ENCODE data around the gene SLC23A2.
"Not testable (repeated sequence)": the region's sequence is repeated elsewhere in the genome, so short reads cannot be mapped to it uniquely, and the experiment has no call there.

SLC23A2 gene

DNA sequence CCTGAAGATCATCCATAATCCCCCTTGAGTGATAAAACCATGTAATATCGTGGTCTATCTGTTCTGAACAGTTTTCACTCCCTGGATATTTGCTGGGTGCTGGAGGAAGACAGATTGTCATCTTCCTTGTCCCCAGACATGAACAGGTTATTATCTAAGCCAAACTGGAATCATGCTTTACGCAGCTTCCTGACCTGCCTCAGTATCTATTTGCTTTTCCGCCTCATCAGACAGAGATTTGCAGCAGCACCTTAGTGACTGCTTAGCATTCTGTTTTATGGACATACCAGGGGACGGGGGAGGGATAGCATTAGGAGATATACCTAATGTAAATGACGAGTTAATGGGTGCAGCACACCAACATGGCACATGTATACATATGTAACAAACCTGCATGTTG lies 124.6 kb downstream of the SLC23A2 start:
- no peak for DNase-seq (ENCODE audit: low read depth in 2 of 2)

DNA sequence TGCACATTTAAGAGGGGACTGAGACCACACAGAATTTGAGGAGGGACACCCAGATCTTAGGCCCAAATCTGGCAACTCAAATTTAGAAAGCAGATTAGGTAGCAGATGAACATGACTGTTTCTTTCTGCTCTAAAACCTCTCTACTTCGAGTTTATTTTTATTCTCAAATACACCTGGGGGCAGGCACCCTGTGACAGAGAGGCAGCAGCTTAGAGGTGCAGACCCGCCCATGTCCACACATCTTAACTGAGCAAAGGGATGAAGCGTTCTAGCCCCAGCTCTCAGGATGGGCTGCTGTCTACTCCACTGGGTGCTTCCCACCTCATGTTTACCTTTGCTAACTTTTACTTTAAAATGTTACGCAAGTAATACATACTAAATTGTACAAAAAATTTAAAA lies 125.0 kb downstream of the SLC23A2 start:
- no peak for DNase-seq (ENCODE audit: low read depth in 2 of 2)

DNA sequence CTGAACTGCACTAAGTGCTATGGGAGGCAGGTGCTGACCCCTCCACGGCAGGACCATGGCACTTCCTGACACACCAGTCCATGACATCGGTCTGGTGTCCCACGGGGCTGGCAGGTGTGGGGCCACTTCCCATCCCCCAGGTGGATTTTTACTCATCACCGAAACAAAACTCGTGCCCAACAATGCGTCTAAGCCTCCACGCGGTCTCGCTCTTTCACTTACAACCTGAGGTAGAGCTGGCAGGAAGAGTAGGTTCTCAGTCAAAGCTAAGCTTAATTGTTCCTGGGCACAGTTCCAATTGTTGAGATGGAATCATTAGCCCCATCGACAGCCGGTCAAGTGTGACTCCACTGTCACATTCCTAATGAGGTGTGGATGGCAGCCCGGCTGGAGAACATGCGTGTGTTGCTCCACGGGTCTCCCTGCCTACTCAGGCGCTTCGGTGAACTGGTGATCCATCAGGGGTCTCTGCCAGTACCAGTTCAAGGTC lies 125.7 kb downstream of the SLC23A2 start:
- no peak for DNase-seq (ENCODE audit: low read depth in 2 of 2)

DNA sequence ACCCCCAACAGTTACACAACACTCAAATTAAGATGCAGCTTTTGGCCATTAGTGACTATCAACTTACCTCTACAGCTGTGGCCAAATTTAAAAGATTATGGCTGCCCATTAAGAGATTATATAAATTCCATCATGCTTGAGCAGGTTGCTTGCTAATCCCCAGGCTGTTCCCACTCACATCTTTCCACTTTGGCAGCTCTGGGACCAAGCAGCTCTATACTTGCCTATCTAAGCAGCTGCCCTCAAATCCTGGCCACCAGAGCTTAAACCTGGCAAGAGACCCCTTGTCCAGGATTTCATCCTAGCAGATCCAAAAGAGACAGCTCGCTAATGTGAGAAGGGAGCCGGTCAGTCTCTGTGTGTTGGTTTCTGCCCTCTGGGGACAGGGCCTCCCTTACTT lies 127.9 kb downstream of the SLC23A2 start:
- no peak for DNase-seq (ENCODE audit: low read depth in 2 of 2)

DNA sequence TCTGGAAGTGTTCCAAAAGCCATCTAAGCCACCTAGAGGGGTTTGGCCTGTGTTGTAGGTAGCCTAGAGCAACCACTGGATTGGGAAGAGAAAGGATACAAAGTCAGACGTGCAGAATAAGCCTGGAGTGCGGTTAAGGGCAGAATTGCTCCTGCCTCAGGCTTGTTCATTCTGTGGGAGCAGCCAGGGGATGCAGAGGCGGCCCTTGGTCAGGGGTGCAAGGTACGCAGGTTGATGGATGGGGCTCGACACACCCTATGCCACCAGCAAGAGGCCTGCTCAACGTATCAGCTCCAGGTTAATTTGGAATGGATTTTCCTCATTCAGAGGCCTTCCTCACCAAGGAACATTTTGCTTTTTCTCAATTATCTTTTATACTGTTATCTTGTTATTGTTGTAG lies 129.8 kb downstream of the SLC23A2 start:
- no peak for DNase-seq (ENCODE audit: low read depth in 2 of 2)

DNA sequence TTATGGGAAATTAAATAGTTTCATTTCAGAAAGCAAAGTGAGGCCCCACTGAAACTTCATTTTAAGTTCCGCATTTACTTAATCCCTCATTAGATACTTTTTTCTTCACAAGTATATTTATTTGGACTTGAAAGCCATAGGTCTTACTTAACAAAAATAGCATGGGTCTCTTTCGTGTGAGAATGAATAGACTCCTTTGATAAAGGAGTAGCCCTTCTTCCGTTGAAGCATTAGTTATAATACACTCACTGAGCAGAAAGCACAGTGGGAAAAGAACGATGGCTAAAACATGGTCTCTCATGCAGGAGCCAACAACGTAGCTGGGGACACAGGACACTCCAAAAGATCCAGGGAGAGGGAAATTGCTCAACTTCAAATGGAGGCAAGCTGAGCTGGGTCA lies 130.4 kb downstream of the SLC23A2 start:
- DNase-seq (ENCODE audit: low read depth in 2 of 2), result no peak

DNA sequence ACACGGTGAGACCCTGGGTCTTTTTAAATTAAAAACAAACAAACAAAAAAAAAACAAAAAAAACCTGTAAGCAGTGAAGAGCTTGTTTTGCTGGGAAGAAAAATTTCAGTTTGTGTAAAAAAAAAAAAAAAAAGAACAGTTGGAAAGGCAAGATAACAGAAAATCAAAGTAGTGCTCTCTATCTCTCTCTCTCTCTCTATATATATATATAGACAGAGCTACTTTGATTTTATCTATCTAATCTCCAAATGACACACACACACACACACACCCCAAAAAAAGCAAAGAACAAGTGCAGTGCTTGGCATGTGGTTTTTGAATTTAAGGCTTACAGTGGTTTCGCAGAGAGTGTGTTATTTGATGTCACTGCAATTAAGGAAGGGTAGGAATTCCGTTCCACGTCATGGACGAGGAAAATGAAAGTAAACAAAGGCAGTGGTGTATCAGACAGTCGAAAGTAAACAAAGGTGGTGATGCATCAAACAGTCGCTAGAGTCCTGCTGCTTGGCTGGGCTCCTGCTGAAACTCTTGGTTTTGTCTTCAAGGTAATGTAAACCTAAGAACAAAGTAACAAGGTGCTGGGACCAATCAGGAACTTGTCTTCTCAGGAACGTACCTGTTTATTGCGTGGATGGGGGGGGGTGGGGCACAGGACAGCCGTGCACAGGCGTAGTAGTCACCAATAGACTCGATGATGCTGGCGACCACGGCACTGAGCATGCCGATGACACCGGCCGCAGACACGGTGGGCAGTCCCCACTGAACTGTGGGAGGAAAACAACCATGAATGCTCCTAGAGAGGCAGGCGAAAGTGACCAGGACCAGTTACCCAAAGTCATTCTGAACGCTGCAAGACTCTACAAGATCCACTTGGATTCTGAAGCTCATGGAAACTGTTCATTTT lies 131.8 kb downstream of the SLC23A2 start:
- no peak for DNase-seq (ENCODE audit: low read depth in 2 of 2)

DNA sequence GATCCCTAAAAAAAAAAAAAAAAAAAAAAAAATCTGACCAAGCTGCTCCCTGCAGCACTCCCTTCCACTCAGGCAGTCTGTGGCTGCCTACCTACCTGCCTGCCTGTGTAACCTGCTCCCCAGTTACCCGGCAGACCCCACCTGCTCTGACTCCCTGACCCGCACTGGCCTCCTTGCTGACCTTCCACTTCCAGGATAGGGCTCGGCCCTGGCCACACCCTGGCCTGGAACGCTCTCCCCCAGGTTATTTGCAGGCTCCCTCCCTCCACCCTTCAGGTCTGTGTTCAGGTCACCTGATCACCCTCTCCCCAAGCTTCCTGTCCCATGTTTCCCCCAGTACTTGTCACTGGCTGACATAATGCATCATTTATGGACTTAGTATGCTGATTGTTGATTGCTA lies 134.3 kb downstream of the SLC23A2 start:
- no peak for DNase-seq (ENCODE audit: low read depth in 2 of 2)

DNA sequence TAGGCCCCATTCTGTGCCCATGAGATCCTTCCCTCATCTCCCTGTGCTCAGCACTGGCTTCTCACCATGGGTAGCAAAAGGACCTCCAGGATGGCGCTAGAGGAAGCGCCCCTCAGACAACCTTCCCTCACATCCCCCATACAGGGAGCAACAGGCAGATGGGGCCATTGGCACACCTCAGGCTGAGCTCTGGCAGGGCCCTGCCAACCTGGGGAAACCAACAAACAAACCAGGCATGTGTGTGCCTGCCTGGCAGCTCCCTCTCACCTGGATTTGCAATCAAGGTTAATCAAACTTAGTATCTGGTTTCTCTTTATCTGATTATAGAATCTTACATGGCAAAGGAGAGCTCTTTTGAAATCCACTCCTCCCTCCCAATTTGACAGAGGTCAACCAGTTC lies 134.9 kb downstream of the SLC23A2 start:
- no peak for DNase-seq (ENCODE audit: low read depth in 2 of 2)

DNA sequence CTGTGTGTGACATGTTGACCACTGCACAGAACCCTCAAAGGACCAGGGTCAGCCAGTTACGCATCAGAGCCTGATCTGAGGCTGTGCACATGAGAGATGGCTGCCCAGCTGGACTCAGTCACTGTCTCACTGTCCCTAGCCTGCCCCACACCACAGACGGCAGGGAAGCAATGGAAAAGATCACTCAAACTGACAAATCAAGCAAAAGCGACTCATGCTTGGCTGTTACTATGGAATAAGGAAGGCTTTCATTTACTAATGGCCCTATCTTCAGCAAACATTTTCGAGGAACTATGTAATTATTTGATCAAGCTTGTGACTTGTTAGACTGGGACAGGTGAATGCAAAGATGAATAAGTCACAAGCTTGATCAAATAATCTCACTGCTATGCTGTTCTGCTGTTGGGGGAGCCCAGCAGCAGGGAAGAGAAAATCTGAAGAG lies 137.0 kb downstream of the SLC23A2 start:
- DNase-seq (ENCODE audit: low read depth in 2 of 2), result no peak

DNA sequence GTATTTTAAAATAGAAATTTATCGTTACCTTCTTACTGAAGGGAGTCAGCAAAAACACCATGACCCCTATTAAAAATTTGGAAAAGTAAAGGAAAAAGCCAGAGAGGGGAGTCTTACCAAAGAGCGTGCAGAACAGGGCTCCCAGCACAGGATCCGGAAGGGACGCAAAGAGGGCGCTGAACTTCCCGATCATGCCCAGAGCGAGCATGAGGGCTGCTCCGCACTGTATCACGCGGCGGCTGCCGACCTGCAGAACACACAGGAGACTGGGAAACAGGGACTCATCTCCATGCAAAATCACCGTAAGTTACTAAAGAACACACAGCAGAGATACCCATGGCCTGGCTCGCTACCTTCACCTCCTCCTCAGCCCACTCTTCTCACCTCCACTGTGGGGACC lies 138.6 kb downstream of the SLC23A2 start:
- no peak for DNase-seq (ENCODE audit: low read depth in 2 of 2)

DNA sequence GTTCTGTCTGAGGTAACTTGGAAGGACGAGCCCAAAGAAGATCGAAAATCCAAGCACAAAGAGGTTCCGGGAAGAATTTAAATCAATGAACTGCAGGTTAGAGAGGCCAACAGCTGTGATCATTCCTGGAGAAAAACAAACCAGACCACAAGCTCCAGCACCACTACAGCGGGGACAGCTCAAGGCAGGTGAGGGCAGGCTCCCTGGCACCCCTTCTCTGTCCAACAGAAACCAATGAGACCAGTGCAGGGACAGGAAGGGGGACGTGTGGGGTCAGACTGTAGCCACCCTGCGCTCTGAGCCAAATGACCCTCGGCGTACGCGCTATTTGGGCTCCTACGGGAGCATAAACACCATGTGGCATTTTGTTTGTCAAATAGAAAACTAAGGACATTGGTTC lies 139.3 kb downstream of the SLC23A2 start:
- DNase-seq (ENCODE audit: low read depth in 2 of 2), result no peak

DNA sequence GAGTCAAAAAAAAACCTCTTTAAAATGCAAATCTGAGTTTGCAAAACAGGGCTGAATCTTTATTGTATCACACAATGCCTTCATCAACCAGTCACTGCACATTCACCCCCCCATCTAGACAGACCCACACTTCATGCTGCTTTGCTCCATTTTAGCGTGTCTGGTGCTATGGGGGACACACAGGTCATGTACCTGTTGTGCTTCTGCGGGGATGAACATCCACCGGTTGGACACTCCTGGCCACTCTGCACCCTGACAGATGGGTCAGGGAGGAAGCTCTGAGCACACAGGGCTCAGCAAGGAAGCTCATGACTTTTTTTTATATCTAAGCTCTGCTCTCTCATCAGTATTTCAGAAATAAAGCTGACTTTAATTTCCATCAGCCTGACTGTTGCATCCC lies 143.3 kb downstream of the SLC23A2 start:
- no peak for DNase-seq (ENCODE audit: low read depth in 2 of 2)

DNA sequence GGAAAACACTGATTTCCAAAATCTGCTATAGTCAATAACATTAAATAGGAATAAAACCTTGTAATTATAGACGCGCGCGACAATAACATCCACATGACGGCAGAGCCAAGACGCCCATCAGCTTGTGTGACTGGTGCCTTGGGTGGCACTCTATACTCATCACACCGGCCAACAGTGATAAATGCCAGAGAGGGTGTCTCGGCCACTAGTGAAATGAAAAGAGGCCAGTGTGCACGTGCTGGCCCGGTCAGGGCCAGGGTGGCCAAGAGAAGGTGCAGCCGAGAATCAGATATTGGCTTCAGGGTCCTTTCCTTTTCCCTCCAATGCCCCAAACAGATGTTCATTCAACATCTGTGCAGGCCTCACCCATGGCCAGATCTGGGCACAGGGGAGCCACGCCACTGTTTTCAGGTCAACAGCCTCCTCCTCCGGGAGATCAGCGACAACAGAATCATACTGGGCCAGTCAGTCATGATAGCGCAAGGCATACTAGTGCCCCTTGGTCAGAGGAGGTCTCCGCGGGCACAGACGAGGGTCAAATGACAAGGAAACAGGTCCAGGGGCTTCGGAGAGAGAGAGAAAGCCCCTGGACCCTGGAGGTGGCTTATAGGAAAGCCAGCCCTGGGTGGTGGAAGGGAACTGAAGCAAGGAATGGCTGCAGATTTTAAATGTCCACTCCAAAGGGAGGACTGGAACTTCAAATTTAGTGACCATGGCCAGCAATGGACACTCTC lies 145.1 kb downstream of the SLC23A2 start:
- no peak for DNase-seq (ENCODE audit: low read depth in 2 of 2)

DNA sequence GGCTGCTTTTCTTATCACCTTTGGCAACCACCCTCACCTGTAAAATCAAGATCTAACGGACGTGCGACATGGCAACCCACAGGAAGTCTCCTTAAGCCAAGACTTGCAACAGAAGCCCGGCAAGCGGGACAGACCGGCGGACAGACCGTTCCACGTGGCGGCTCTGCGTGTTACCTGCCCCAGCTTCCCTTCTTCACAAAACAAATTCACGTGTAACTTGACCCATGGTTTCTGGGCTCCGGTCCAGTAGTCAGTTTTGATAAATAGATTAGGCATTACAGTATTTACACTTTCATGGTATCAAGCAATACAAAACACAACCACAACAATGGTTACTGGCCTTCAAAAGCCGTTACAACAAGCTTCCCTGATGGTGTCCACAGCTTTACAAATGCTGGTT lies 145.8 kb downstream of the SLC23A2 start:
- DNase-seq (ENCODE audit: low read depth in 2 of 2), result no peak

DNA sequence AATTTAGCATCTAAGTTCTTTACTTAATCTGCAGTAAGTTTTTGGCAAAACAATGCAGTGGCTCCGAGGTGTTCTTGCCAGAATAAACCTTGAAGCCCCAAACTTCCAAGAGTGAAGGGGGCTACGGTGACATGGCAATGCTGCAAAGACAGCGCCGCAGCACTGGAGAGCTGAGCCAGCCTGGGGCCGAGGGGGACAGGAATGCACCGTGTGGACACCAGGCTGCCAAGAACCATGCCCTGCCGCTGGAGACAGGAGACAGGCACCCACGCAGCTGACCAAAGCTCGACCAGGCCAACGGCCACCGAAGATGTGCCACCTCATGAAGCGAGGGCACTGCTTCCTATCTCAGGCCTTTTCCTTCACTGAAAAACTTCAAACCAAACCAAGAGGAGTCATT lies 146.2 kb downstream of the SLC23A2 start:
- DNase-seq (ENCODE audit: low read depth in 2 of 2), result no peak

DNA sequence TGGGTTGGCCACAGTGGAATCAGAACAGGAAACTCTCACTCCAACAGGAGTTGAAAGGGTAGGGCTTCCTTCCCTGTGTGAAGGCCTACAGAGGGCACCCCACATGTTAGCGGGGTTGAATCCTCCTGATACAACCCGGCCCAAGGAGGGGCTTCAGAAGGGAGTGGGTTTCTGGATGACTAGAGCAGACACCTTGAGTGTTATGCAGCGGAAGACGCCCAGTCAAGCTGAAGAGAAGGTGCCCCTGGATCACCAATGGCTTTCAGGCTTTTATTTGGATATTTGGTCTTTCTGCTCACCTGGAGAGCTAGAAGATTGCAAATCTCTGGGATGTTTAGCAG lies 146.8 kb downstream of the SLC23A2 start:
- DNase-seq (ENCODE audit: low read depth in 2 of 2), result no peak

DNA sequence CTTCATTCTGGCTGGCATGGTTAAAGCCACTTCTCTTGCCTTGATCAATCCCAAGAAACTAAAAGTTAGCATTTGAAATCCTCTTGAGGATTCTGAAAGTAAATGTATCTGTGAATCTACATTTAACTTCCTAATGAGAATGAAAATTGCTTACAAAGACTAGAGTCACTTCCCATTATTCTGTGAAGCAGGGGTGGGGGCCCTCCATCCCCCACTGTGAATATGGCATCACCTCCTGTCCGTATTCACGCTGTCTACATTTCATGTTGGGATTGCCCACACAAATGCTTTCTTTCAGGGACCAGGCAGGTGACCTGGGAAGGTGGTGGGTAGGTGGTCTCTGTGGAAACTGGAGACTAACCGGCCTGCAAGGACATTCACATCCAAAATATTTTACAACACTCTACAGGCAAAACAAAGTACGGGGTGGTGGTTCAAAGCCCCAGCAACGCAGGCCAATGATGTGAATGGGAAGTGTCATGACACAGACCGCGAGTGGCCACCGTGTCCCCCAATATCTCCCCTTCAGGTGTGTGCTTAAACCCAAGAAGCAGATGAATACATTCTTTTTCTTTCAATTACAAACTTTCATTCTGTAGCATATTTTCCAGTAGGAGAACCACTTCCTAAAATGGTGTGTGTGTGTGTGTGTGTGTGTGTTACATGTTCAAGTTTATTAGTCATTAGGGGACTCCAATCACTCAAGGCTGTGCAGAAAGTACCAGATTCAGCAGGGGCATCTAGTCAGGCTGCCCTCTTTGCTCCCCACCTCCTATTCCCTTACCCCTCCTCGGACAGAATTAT lies 147.4 kb downstream of the SLC23A2 start:
- DNase-seq (ENCODE audit: low read depth in 2 of 2), result no peak

DNA sequence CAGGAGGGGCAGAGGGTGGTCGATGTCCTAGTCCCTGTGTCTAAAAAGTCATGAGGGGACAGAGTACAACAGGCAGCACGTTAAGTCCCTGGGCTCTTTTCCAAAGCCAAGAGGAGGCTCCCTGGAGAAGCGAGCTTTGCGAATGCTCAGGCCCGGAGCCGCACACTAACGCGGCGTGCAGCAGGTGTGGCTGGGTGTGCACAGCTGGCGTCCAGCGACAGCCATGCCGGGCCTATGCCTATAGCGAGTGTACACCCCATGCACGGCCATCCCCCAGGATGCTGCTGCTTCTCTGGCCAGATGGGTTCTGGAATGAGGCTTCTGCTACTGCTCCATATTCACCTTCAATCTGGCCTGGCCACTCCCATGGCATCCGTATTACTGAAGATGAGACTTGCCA lies 148.3 kb downstream of the SLC23A2 start:
- DNase-seq (ENCODE audit: low read depth in 2 of 2), result no peak

DNA sequence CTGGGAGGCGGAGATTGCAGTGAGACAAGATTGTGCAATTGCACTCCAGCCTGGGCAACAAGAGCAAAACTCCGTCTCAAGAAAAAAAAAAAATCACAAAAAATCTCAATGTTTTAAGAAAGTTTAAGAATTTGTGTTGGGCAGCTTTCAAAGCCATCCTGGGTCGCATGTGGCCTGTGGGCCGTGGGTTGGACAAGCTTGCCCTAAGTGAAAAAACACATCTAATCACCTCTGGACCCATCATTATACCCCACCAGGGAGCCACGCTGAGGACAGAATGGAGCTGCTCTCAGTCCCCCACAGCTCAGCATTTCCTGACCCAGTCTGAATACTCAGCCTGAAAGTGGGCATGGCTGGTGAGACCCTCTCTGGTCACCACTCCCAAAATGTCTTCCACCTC lies 150.3 kb downstream of the SLC23A2 start:
- no peak for DNase-seq (ENCODE audit: low read depth in 2 of 2)

DNA sequence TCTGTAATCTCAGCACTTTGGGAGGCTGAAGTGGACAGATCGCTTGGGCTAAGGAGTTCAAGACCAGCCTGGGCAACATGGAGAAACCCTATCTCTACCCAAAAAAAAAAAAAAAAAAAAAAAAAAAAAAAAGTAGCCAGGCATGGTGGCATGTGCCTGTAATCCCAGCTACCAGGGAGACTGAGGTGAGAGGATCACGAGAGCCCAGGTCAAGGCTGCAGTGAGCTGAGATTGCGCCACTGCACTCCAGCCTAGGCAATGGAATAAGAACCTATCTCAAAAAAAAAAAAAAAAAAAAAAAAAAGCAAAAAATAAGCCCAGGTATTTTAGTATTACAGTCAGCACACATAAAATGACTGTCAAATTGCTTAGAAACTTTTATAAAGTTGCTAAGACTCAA lies 152.5 kb downstream of the SLC23A2 start:
- not testable (repeated sequence) for DNase-seq (ENCODE audit: low read depth in 2 of 2)

DNA sequence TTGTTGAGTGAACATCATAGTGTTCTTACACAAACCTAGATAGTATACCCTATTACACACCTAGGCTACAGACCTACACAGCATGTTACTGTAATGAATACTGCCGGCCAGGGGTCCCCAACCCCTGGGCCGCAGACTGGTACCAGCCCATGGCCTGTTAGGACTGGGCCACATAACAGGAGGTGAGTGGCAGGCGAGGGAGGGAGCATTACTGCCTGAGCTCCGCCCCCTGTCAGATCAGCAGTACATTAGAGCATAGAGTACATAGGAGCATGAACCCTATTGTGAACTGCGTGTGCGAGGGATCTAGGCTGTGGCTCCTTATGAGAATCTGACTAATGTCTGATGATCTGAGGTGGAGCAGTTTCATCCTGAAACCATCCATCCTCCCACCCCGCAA lies 153.3 kb downstream of the SLC23A2 start:
- DNase-seq (ENCODE audit: low read depth in 2 of 2), result no peak

Measured in stimulated activated CD8-positive, alpha-beta memory T cell treated with anti-CD3 and anti-CD28 coated beads, Interleukin-15, amount 100 ng/mL, for 48 hours (primary cell).